ENCODE results near the gene ITGB5.

The ITGB5 gene

GRCh38 chr3:124771083-124771445 is 116.1 kb downstream of the ITGB5 start:
- TF ChIP-seq POLR2A (IDR thresholded peaks at IDR 0.05; ENCODE audit: low read depth, low read length): no peak
- FAIRE-seq: no peak
- DNase-seq (ENCODE audit: insufficient read length, low spot score): no peak

GRCh38 chr3:124770336-124771082 is 116.7 kb downstream of the ITGB5 start:
- FAIRE-seq (no peak), DNase-seq (ENCODE audit: insufficient read length, low spot score) (no peak)
- no peak for TF ChIP-seq POLR2A (IDR thresholded peaks at IDR 0.05; ENCODE audit: low read depth, low read length)

- FAIRE-seq (no peak), DNase-seq (ENCODE audit: insufficient read length, low spot score) (no peak)
- TF ChIP-seq POLR2A (IDR thresholded peaks at IDR 0.05; ENCODE audit: low read depth, low read length): no peak
These were observed 117.7 kb downstream of the ITGB5 start for GRCh38 chr3:124769462-124769861.

- TF ChIP-seq POLR2A (IDR thresholded peaks at IDR 0.05; ENCODE audit: low read depth, low read length): no peak
- FAIRE-seq (no peak), DNase-seq (ENCODE audit: insufficient read length, low spot score) (peak; percentile 63)
These were observed 118.4 kb downstream of the ITGB5 start for GRCh38 chr3:124768812-124769211.

- no peak for DNase-seq (ENCODE audit: insufficient read length, low spot score)
- FAIRE-seq: no peak
- TF ChIP-seq POLR2A (IDR thresholded peaks at IDR 0.05; ENCODE audit: low read depth, low read length): no peak
These were observed 119.5 kb downstream of the ITGB5 start for GRCh38 chr3:124767691-124768090.

GRCh38 chr3:124767264-124767663 is 119.9 kb downstream of the ITGB5 start:
- DNase-seq (ENCODE audit: insufficient read length, low spot score) (no peak), FAIRE-seq (no peak)
- no peak for TF ChIP-seq POLR2A (IDR thresholded peaks at IDR 0.05; ENCODE audit: low read depth, low read length)

GRCh38 chr3:124766113-124767095 is 120.8 kb downstream of the ITGB5 start:
- DNase-seq (ENCODE audit: insufficient read length, low spot score) (no peak), FAIRE-seq (no peak)
- no peak for TF ChIP-seq POLR2A (IDR thresholded peaks at IDR 0.05; ENCODE audit: low read depth, low read length)

- FAIRE-seq (no peak), DNase-seq (ENCODE audit: insufficient read length, low spot score) (no peak)
- TF ChIP-seq POLR2A (IDR thresholded peaks at IDR 0.05; ENCODE audit: low read depth, low read length): no peak
These were observed 121.8 kb downstream of the ITGB5 start for GRCh38 chr3:124765197-124765840.

- no peak for DNase-seq (ENCODE audit: insufficient read length, low spot score)
- TF ChIP-seq POLR2A (IDR thresholded peaks at IDR 0.05; ENCODE audit: low read depth, low read length): no peak
- no peak for FAIRE-seq
These were observed 122.4 kb downstream of the ITGB5 start for GRCh38 chr3:124764746-124765145.

- no peak for DNase-seq (ENCODE audit: insufficient read length, low spot score)
- FAIRE-seq: no peak
- TF ChIP-seq POLR2A (IDR thresholded peaks at IDR 0.05; ENCODE audit: low read depth, low read length): no peak
These were observed 123.4 kb downstream of the ITGB5 start for GRCh38 chr3:124763644-124764358.

- no peak for TF ChIP-seq POLR2A (IDR thresholded peaks at IDR 0.05; ENCODE audit: low read depth, low read length)
- no peak for DNase-seq (ENCODE audit: insufficient read length, low spot score)
- FAIRE-seq: no peak
These were observed 124.0 kb downstream of the ITGB5 start for GRCh38 chr3:124763206-124763605.

GRCh38 chr3:124762661-124763011 is 124.5 kb downstream of the ITGB5 start:
- DNase-seq (ENCODE audit: insufficient read length, low spot score) (no peak), FAIRE-seq (no peak)
- no peak for TF ChIP-seq POLR2A (IDR thresholded peaks at IDR 0.05; ENCODE audit: low read depth, low read length)

- FAIRE-seq: no peak
- no peak for DNase-seq (ENCODE audit: insufficient read length, low spot score)
- TF ChIP-seq POLR2A (IDR thresholded peaks at IDR 0.05; ENCODE audit: low read depth, low read length): no peak
These were observed 125.1 kb downstream of the ITGB5 start for GRCh38 chr3:124761935-124762660.
